Retinal pigment epithelial cell (primary cell): ENCODE measurements around the gene SEMA4G.

Experiments
- DNase-seq: peaks from one replicate; pipeline ENCODE4 v3.0.0-alpha.2; 2010; ENCODE audit warnings: low read depth
- H3K4me3 ChIP-seq: 2 replicates; pipeline ENCODE4 v1.5.1; 2011; ENCODE audit warnings: mild to moderate bottlenecking, low read length, control low read depth, moderate library complexity
- TF ChIP-seq, protein P1 (sequence below): conservative IDR thresholded peaks from 2 replicates; pipeline ENCODE4 v1.5.1; 2011; ENCODE audit warnings: low read depth, low read length, control low read depth, inconsistent platforms

The SEMA4G gene

DNA sequence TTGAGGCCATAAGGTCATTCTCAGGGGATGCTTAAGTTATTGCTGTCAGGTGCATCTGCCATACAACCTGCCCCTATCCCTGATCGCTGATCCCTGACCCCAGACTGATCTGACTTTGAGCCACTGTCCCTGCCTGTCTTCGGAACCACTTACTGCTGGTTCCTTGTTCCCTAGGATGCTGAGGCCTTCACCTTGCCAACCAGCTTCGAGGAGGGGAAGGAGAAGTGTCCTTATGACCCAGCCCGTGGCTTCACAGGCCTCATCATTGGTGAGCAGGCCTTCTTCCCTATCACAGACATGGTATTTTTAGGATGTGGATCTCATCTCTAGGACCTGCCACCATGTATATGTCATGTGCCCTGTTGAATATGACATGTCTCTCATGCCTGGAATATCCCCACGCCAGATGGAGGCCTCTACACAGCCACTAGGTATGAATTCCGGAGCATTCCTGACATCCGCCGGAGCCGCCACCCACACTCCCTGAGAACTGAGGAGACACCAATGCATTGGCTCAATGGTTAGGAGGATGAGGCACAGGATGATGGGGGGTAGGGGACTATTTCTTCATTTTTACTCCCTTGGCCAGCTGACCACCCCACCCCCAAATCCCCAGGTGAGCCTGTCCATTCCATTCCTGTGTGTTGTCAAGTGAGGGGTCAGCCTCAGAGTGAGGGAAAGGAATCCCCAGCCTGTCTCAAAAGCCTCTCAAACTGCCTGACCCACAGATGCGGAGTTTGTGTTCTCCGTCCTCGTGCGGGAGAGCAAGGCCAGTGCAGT lies 9.0 kb downstream of the SEMA4G start:
- no peak for DNase-seq
- TF ChIP-seq, protein P1, sequence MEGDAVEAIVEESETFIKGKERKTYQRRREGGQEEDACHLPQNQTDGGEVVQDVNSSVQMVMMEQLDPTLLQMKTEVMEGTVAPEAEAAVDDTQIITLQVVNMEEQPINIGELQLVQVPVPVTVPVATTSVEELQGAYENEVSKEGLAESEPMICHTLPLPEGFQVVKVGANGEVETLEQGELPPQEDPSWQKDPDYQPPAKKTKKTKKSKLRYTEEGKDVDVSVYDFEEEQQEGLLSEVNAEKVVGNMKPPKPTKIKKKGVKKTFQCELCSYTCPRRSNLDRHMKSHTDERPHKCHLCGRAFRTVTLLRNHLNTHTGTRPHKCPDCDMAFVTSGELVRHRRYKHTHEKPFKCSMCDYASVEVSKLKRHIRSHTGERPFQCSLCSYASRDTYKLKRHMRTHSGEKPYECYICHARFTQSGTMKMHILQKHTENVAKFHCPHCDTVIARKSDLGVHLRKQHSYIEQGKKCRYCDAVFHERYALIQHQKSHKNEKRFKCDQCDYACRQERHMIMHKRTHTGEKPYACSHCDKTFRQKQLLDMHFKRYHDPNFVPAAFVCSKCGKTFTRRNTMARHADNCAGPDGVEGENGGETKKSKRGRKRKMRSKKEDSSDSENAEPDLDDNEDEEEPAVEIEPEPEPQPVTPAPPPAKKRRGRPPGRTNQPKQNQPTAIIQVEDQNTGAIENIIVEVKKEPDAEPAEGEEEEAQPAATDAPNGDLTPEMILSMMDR = no peak
- H3K4me3 ChIP-seq = no peak overlapping the region

DNA sequence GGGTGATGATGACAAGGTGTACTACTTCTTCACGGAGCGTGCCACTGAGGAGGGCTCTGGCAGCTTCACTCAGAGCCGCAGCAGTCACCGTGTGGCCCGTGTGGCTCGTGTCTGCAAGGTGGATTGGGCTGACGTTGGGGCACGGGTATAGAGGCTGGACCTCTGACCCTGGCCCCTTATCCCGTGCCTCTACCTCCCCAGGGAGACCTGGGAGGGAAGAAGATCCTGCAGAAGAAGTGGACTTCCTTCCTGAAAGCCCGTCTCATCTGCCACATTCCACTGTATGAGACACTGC lies 9.5 kb downstream of the SEMA4G start:
- DNase-seq = no peak
- TF ChIP-seq, protein P1 = no peak
- H3K4me3 ChIP-seq = no peak overlapping the region

DNA sequence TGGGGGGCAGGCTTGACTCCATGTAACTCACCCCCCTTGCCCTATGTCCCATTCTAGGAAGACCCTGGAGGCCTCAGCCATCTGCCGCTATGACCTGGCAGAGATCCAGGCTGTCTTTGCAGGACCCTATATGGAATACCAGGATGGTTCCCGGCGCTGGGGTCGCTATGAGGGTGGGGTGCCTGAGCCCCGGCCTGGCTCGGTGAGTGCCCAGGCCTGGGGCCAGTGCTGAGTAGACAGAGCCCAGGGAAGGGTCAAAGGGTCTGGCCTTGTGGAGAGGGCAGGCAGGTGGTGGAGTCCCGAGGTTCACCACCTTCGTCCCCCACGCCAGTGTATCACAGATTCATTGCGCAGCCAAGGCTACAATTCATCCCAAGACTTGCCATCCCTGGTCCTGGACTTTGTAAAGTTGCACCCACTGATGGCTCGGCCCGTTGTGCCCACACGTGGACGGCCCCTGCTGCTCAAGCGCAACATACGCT lies 10.5 kb downstream of the SEMA4G start:
- TF ChIP-seq, protein P1 = no peak
- DNase-seq = no peak
- no peak overlapping the region for H3K4me3 ChIP-seq

DNA sequence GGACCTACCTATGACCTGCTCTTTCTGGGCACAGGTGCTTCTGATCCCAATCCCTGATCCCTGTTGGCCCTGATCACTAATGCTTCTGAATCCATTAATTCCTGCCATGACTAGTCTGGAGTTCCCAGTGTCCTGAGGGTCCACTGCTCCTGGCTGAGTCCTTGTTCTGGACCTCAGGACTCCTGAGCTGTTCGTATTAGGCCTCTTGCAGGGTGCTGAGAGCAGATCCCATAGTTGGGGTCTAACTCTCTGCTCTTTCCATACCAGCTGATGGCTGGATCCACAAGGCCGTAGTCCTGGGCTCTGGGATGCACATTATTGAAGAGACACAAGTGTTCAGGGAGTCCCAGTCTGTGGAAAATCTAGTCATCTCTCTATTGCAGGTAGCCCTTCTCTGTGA lies 11.0 kb downstream of the SEMA4G start:
- TF ChIP-seq, protein P1 = no peak
- no peak for DNase-seq
- H3K4me3 ChIP-seq = no peak overlapping the region

DNA sequence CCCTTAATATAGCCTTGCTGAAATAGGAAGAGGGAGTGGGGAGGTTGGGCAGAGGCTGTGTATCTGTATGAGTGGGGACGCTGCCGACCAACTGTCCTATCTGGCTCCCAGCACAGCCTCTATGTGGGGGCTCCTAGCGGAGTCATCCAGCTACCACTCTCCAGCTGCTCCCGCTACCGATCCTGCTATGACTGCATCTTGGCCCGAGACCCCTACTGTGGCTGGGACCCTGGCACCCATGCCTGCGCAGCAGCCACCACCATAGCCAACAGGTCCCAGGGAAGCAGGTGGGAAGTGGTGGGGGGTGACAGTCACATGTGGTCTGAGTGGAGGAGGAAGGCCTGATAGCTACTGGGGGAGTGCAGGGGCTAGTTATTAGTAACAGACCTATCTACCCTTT lies 11.4 kb downstream of the SEMA4G start:
- TF ChIP-seq, protein P1 = no peak
- no peak overlapping the region for H3K4me3 ChIP-seq
- no peak for DNase-seq

DNA sequence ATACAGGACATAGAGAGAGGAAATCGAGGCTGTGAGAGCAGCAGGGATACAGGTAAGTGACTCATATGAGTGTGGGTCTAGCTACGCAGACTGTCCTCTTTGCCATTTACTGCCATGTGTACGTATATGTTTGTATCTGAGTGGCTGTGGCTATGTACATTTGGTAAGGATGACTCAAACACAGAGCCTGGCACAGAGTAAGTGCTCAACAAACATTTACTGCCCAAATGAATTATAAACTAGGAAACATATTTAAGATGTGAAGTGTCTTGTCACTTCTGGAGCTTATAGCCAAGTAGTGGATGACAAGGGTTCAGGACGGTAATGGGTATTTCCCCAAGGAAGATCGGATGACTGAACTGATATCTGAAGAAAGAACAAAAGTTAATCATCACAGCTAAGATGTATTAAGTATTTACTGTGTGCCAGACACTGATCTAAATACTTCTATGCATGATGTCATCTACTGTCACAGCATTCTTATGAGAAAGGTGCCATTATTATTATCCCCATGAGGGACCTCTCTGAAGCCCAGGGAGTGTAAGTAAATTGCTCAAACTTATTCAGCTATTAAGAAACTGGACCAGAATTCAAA lies 12.0 kb downstream of the SEMA4G start:
- no peak for DNase-seq
- TF ChIP-seq, protein P1 = no peak
- H3K4me3 ChIP-seq = no peak overlapping the region
